GM12878 (cell line): ENCODE measurements around the gene CNNM3. TPM values are rescaled to one million over a fixed set of nuclear protein-coding genes. Genes with fewer than 3 reads are reported as not detected.

ENCODE experiments used
- ATAC-seq: fragments of 200-7000 bp; cut with Tn5 transposase; 3 replicates; pipeline ENCODE4 v1.9.1; 2020; ENCODE audit warnings: mild to moderate bottlenecking, moderate library complexity
- BruUV-seq: library from RNA; stranded (reverse); fragments of 400-500 nt; replicated peaks from 2 replicates; lab custom pipeline; 2021; lab: Mats Ljungman, UMichigan
- CTCF ChIA-PET: fragments of 300-600 bp; sonication (Branson Sonifier 250); formaldehyde crosslinking; extraction: SDS; loops from one replicate; lab custom pipeline; 2021; ENCODE audit warnings: inconsistent platforms; lab: Yijun Ruan, JAX
- POLR2A ChIA-PET: fragments of 350-600 bp; formaldehyde crosslinking; extraction: SDS; loops from one replicate; lab custom pipeline; 2021; ENCODE audit warnings: inconsistent platforms; lab: Charles Lee
- RAD21 ChIA-PET: fragments of 300-600 bp; sonication (Branson Sonifier 250); formaldehyde crosslinking; loops from one replicate; lab custom pipeline; 2023; ENCODE audit warnings: antibody characterized with exemption; ENCODE audit not compliant: unreplicated experiment; lab: Charles Lee
- SMC1A ChIA-PET: fragments of 300-600 bp; sonication (Branson Sonifier 250); formaldehyde crosslinking; loops from one replicate; lab custom pipeline; 2023; ENCODE audit not compliant: unreplicated experiment, uncharacterized antibody; lab: Charles Lee
- DNase-seq: peaks from one replicate; pipeline ENCODE4 v3.0.0-alpha.2; 2011; ENCODE audit warnings: low read depth, low spot score
- FAIRE-seq: peaks from 3 replicates; lab custom pipeline; 2011; peaks lifted over from hg19 to GRCh38; lab: Jason Lieb, UNC
- H2AFZ ChIP-seq: 2 replicates; pipeline ENCODE4 v1.6.0; 2011; ENCODE audit warnings: low read depth, low read length, control low read depth; ENCODE audit not compliant: control insufficient read depth
- H3K27ac ChIP-seq: 2 replicates; pipeline ENCODE4 v1.5.1; 2011; ENCODE audit warnings: control low read depth; ENCODE audit not compliant: control insufficient read depth, insufficient read depth
- H3K27me3 ChIP-seq, 2 experiments: replicated peaks in 1 of 2; 2 replicates each; pipeline versions ENCODE4 v1.6.0 to v1.6.1; 2011; ENCODE audit warnings: low read length in 1 of 2; ENCODE audit not compliant: control insufficient read depth in 2 of 2, insufficient read depth in 2 of 2
- H3K36me3 ChIP-seq, 2 experiments: 2 replicates each; pipeline ENCODE4 v1.5.1; 2011; ENCODE audit warnings: low read length in 1 of 2; ENCODE audit not compliant: control insufficient read depth in 2 of 2, insufficient read depth in 2 of 2
- H3K4me1 ChIP-seq: 2 replicates; pipeline ENCODE4 v1.6.1; 2011; ENCODE audit warnings: mild to moderate bottlenecking, low read length, moderate library complexity, mixed read lengths; ENCODE audit not compliant: control insufficient read depth, insufficient read depth
- H3K4me2 ChIP-seq: 2 replicates; pipeline ENCODE4 v1.6.0; 2011; ENCODE audit warnings: control low read depth; ENCODE audit not compliant: control insufficient read depth, insufficient read depth
- H3K4me3 ChIP-seq: fragments of 200-600 bp; sonication (generic); 2 replicates; pipeline ENCODE4 v1.5.1; 2016
- H3K79me2 ChIP-seq: 2 replicates; pipeline ENCODE4 v1.6.0; 2011; ENCODE audit warnings: low read length; ENCODE audit not compliant: control insufficient read depth, insufficient read depth
- H3K9ac ChIP-seq: 2 replicates; pipeline ENCODE4 v1.8.0; 2011; ENCODE audit warnings: low read length, control low read depth, mixed read lengths; ENCODE audit not compliant: control insufficient read depth, insufficient read depth
- H3K9me3 ChIP-seq: replicated peaks from 3 replicates; pipeline ENCODE4 v1.5.1; 2011; ENCODE audit warnings: mild to moderate bottlenecking, low read length; ENCODE audit not compliant: control insufficient read depth, insufficient read depth
- H4K20me1 ChIP-seq: 2 replicates; pipeline ENCODE4 v1.6.0; 2011; ENCODE audit not compliant: control insufficient read depth, insufficient read depth
- GABPA ChIP-seq: IDR thresholded peaks from 2 replicates; pipeline ENCODE4 v1.6.1; 2014; ENCODE audit warnings: antibody characterized with exemption, low read depth, mild to moderate bottlenecking, inconsistent platforms
- GATAD2B ChIP-seq: fragments of 450-650 bp; conservative IDR thresholded peaks from 2 replicates; pipeline ENCODE4 v1.6.1; 2017; ENCODE audit warnings: low read depth, mild to moderate bottlenecking, moderate library complexity
- IKZF1 ChIP-seq: fragments of 450-650 bp; conservative IDR thresholded peaks from 2 replicates; pipeline ENCODE4 v1.6.1; 2017; ENCODE audit warnings: antibody characterized with exemption, mild to moderate bottlenecking
- MEF2B ChIP-seq: fragments of 450-650 bp; IDR thresholded peaks from 2 replicates; pipeline ENCODE4 v1.6.1; 2018; ENCODE audit warnings: mild to moderate bottlenecking, moderate library complexity; ENCODE audit not compliant: partially characterized antibody, poor library complexity, severe bottlenecking
- MTA3 ChIP-seq: IDR thresholded peaks from 2 replicates; pipeline ENCODE4 v1.6.1; 2012; ENCODE audit warnings: low read length, inconsistent platforms, borderline replicate concordance
- POLR2A ChIP-seq: IDR thresholded peaks from 2 replicates; pipeline ENCODE4 v1.6.1; 2011; ENCODE audit warnings: low read depth, mild to moderate bottlenecking, low read length
- WGBS: methylation state at CpG from one replicate; pipeline ENCODE4 v1.1.6; 2016; ENCODE audit warnings: low lambda C conversion rate; ENCODE audit not compliant: insufficient replicate concordance, insufficient coverage; ENCODE audit errors: missing lambda C conversion rate; 5-methylcytosine and 5-hydroxymethylcytosine counted together
- in situ Hi-C: fragments of 300-500 bp; cut with MboI; formaldehyde crosslinking; loops from 9 replicates; pipeline ENCODE4 v1.14.3; 2018; ENCODE audit warnings: mixed read lengths
- intact Hi-C: fragments of 100-400 bp; cut with micrococcal nuclease; formaldehyde crosslinking; loops from one replicate; pipeline ENCODE4 v1.14.2; 2022; ENCODE audit not compliant: unreplicated experiment
- polyA plus RNA-seq, 11 experiments: library from polyadenylated mRNA; depleted of rRNA in 4 of 11; unstranded in 6 of 11; stranded (reverse) in 5 of 11; fragments of >200 nt; fragmentation: Nextera tagmentation in 4 of 11; fragmentation: Illumina TruSeq in 1 of 11; extraction: Ambion mirVana in 4 of 11; extraction: Trizol in 1 of 11; gene quantifications; 1 replicate in 1 of 11; 2 replicates in 10 of 11; pipeline versions ENCODE4 v1.2.1 to v1.2.3, GENCODE V29; 2011 to 2016; ENCODE audit warnings: inconsistent platforms in 2 of 11, missing spikeins in 2 of 11, low read depth in 1 of 11
- total RNA-seq, 4 experiments: library from RNA; depleted of rRNA in 3 of 4; stranded (reverse); fragments of >200 nt in 3 of 4; fragmentation: Illumina TruSeq in 1 of 4; extraction: Trizol in 1 of 4; gene quantifications; 2 replicates each; pipeline versions ENCODE4 v1.2.1 to v1.2.3, GENCODE V29; 2013 to 2021
- TF ChIP-seq, protein P1 (sequence below): IDR thresholded peaks from 2 replicates; pipeline ENCODE4 v1.6.1; 2011; ENCODE audit warnings: borderline replicate concordance, low read depth, mild to moderate bottlenecking, moderate library complexity, low read length; ENCODE audit not compliant: insufficient read depth, poor library complexity, severe bottlenecking
- TF ChIP-seq, protein P2 (sequence below): fragments of 150-350 bp; IDR thresholded peaks from 2 replicates; pipeline ENCODE4 v1.6.1; 2014; ENCODE audit warnings: mild to moderate bottlenecking, low read depth, low read length

CNNM3 gene
- total and polyA plus RNA-seq, 10 of the 15 experiments (the other 5 are each of a cell fraction or from before 2014, with no cell fraction given), result 0.72 to 14.3 (median 4.0) TPM

DNA sequence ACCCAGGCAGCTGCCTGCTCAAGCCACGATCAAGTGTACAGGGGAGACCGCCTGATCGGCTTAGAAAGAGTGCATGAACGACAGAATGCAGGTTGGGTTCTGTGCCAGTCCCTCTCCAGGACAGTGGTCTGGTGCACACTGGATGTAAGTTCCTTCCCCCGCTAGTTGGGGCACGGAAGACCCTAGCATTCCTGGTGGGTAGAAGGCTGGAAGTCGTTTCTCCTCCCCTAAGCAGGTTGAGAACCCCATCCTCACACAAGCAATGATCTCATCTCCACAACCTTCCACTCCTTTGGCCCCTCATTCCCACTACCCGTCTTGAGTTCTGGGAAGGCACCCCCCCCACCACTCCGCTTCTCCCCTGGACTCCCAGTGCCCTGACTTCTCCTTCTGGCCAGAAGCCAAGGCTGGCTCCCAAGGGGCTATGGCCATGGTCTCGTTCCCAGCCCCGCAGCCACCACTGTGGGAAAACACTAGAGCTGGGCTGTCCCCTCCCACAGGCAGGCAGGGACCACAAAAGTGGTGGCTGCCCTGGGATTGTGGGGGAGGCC is 43.1 kb downstream of the CNNM3 start:
- ChIA-PET RAD21 (interaction anchor here (1.6 to 3.6 kb wide), 4 partner anchors 9 to 253 kb away, joined by 14 to 148 read pairs (median 30); partner anchors contain the start of gene ANKRD36), CTCF (interaction anchor here (1.0 to 10.4 kb wide), 7 partner anchors 10 to 254 kb away, joined by 3 to 238 read pairs (median 31); partner anchors contain the start of genes ANKRD36 and SEMA4C), SMC1A (interaction anchor here (2.1 to 4.2 kb wide), 5 partner anchors 9 to 94 kb away, joined by 8 to 99 read pairs (median 13); no protein-coding TSS in a partner anchor), POLR2A (interaction anchor here (3.1 kb wide), 1 partner anchor 8 kb away, joined by 30 read pairs; no protein-coding TSS in a partner anchor)
- Histone ChIP-seq H3K27me3 (no peaks in the 10 kb centered on the region), H2AFZ (no peak overlapping the region), H4K20me1 (no peaks in the 10 kb centered on the region), H3K9ac (no peak overlapping the region), H3K9me3 (no peaks in the 10 kb centered on the region), H3K4me2 (no peak overlapping the region), H3K79me2 (peaks cover 18% of the 10 kb centered on the region), H3K36me3 (peaks cover 3 to 18% of the 10 kb centered on the region in 2 experiments; a peak in 3 of 4 replicates), H3K4me1 (peaks cover 3% of the 10 kb centered on the region; the same call in 1 of the 2 replicates), H3K4me3 (peak overlapping the region; percentile 55; the same call in 1 of the 2 replicates), H3K27ac (no peak overlapping the region)
- no peak for FAIRE-seq
- DNase-seq, result no peak
- in situ Hi-C loops (loop anchor here (5.0 to 10.0 kb wide), 2 partner anchors 93 to 256 kb away; partner anchors contain the start of gene ANKRD36), intact Hi-C loops (no loop called here)
- WGBS, result 92% methylated on average over 11 of the region's 11 CpGs
- peak; percentile 25; the same call in 1 of the 2 replicates for TF ChIP-seq POLR2A
- TF ChIP-seq GATAD2B, result 0 out of 2 replicates have a peak, but pooled peaks have one; percentile 11
- peak; percentile 24; the same call in 1 of the 2 replicates for TF ChIP-seq IKZF1
- no peak for TF ChIP-seq GABPA
- peak; percentile 52 for TF ChIP-seq MEF2B
- TF ChIP-seq MTA3, result peak; percentile 60; the same call in 1 of the 2 replicates
- TF ChIP-seq, protein P1, sequence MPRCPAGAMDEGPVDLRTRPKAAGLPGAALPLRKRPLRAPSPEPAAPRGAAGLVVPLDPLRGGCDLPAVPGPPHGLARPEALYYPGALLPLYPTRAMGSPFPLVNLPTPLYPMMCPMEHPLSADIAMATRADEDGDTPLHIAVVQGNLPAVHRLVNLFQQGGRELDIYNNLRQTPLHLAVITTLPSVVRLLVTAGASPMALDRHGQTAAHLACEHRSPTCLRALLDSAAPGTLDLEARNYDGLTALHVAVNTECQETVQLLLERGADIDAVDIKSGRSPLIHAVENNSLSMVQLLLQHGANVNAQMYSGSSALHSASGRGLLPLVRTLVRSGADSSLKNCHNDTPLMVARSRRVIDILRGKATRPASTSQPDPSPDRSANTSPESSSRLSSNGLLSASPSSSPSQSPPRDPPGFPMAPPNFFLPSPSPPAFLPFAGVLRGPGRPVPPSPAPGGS, result peak; percentile 30
- TF ChIP-seq, protein P2, sequence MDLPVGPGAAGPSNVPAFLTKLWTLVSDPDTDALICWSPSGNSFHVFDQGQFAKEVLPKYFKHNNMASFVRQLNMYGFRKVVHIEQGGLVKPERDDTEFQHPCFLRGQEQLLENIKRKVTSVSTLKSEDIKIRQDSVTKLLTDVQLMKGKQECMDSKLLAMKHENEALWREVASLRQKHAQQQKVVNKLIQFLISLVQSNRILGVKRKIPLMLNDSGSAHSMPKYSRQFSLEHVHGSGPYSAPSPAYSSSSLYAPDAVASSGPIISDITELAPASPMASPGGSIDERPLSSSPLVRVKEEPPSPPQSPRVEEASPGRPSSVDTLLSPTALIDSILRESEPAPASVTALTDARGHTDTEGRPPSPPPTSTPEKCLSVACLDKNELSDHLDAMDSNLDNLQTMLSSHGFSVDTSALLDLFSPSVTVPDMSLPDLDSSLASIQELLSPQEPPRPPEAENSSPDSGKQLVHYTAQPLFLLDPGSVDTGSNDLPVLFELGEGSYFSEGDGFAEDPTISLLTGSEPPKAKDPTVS, result no peak
- ATAC-seq, result no peak
- BruUV-seq, result no TSS peak
